GM10266 (cell line): Measurements from ENCODE around the gene DAPK1.

ENCODE experiments used
- DNase-seq: peaks from one replicate; pipeline ENCODE4 v3.0.0; 2012; ENCODE audit errors: extremely low spot score
- TF ChIP-seq, protein P1 (sequence below): IDR thresholded peaks from 2 replicates; pipeline ENCODE4 v1.5.1; 2012; ENCODE audit warnings: mild to moderate bottlenecking, low read depth; ENCODE audit not compliant: control insufficient read depth, insufficient read depth; ENCODE audit errors: missing control alignments

Gene DAPK1

DNA sequence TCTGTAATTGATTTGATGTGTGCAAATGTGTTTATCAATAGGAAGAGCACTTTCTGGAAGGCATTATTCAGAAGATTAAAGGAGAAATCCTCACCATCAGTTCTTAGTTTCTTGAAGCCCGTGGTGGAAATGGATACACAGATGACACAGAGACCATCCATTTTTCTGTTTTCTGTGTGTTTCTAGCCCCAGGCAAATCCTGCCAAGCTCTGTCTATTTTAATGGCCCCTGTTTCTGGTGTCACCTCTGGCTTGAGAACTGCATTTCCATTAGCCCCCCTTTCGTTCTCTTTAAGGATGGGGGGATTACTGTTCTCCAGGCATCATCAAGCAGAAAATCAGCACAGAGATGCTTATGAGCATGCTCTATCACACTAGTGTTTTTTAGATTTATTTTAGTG, 37.3 kb downstream of the DAPK1 start:
- TF ChIP-seq, protein P1, sequence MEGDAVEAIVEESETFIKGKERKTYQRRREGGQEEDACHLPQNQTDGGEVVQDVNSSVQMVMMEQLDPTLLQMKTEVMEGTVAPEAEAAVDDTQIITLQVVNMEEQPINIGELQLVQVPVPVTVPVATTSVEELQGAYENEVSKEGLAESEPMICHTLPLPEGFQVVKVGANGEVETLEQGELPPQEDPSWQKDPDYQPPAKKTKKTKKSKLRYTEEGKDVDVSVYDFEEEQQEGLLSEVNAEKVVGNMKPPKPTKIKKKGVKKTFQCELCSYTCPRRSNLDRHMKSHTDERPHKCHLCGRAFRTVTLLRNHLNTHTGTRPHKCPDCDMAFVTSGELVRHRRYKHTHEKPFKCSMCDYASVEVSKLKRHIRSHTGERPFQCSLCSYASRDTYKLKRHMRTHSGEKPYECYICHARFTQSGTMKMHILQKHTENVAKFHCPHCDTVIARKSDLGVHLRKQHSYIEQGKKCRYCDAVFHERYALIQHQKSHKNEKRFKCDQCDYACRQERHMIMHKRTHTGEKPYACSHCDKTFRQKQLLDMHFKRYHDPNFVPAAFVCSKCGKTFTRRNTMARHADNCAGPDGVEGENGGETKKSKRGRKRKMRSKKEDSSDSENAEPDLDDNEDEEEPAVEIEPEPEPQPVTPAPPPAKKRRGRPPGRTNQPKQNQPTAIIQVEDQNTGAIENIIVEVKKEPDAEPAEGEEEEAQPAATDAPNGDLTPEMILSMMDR, result no peak
- DNase-seq, result no peak

DNA sequence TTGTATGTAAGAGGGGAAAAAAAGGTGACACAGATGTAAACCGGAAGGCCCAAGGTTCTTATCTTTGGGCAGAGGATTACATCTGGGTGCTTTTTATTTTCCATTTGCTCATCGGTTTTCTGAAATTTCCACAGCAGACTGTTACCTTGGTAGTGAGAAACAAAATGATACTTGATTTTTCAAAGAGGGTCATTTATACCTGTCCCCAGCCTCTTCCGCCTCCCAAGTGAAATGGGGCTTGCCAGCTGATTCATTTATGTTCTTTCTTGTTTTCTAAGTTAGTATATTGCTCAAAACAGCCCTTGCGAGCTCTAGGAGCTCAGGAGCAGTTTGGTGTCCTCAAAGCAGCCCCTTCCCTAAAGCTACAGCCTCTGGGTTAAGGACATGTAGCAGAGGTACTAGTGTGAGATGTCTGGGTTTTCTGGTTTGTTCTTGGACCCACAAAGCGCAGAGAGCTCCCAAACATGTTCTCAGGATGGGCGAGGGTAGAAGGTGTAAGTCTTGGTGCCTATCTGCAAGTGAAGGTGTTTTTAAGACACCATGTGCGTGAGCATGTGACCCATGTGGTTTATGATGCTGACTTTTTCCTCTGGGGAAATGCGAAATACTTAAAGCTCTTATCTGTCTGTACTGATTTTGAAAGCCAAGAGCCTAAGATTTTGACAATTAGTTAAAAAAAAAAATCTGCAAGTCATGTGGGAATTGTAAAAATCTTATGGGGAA, 38.3 kb downstream of the DAPK1 start:
- peak; percentile 27 for DNase-seq
- TF ChIP-seq, protein P1, result no peak

DNA sequence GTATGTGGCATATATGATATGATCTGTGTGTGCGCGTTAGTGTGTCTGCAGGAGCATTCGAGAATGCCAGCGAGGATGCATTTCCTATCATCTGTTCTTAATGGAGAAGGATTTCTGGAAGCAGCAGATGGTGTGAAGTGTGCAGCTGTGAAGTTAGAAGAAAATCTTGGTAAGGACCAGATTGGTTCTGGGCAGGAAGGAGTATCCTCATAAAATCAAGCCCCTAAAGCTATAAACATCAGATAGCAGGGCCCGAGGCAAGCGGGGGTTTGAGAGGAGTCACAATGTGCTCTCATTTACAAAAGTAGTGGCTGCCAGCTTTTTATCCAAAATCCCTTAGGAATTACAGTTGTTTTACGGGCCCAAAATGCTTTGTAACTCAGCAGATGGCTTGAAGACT, 40.0 kb downstream of the DAPK1 start:
- DNase-seq, result no peak
- TF ChIP-seq, protein P1, result no peak

DNA sequence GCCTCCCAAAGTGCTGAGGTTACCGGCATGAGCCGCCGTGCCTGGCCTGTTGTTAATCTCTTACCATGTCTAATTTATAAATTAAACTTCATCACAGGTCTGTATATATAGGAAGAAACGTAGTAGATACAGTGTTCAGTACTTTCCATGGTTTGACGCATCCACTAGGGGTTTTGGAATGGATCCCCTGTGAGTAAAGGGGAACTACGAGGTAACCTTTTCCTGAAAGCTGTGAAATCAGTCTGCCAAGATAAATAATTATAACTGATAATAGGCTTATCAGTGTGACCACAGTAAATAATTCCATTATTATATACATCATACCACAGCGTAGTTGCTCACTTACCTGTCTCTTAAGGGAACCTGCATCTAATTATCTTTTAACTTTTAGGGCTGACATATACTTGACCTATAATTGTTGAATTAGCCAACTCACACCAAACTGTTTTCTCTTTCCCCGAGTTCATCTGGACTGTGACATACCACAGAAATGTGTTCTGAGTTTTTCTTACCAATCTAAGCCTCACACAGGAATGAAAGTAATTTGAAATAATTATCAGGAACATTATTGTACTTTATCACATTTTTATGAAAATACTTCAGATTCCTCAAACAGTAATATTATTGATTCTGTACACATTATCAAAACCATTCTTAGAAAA, 42.9 kb downstream of the DAPK1 start:
- no peak for DNase-seq
- TF ChIP-seq, protein P1, result no peak

DNA sequence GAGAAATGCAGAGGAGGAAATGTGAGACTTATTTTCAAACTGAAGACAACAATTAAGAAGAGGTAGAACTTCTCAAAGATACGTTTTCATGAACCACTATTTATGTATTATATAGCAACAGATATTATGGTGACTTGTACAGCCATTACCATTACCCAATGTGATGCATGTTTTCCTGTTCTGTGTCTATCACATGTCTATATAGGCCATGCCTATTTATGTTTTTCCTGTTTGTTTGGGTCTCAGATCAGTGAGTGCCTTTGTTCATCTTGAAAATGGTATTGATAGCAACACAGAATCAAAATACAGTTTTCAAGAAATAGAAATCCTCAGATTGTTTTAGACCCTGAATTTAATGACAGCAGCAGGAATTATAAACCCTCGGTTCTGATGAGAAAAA, 44.0 kb downstream of the DAPK1 start:
- TF ChIP-seq, protein P1, result no peak
- no peak for DNase-seq

DNA sequence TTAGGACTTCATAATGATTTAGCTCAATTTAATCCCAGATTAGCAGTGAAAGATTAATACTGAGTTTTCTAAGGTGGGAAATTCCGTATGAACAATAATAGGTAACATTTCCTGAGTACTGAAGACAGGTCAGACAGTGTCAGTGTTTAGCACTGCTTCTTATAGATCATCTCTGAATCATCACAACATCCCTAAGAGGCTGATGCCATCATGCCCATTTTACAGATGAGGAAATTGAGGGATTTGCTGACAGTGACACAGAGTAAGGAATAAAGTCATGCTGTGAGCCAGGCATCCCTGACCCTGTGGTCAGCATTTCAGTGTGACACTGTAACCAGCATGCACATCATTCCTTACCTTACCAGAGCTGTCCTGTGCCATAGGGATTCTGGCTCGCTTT, 44.5 kb downstream of the DAPK1 start:
- TF ChIP-seq, protein P1, result no peak
- no peak for DNase-seq

DNA sequence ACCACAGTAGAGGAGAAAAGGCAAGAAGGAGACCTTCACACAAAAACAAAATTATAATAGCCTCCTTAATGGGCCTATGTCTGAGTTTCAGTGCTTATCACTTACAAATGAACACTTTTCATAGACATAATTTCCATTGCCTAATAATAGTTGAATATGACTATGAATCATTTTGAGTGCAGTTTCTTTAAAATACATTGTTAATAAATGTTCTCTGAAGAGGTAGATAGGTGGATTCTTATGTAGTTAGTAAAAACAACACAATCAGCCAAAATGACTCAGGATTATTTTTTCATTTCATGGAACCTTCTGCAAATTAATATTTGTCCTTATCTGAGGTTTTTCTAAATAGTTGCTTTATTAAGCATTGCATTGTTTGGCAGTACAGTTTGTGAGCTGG, 45.6 kb downstream of the DAPK1 start:
- no peak for DNase-seq
- TF ChIP-seq, protein P1, result no peak
